ENCODE data around the gene STRA8.
A peak's percentile ranks its signal among the peaks of the same experiment; 100 is the strongest.

The STRA8 gene

GRCh38 chr7:135215180-135215579 is 18.5 kb upstream of the STRA8 start:
- intact Hi-C loops (cut with DNase I; ENCODE audit: low total_unique reads), result no loop called here

GRCh38 chr7:135215698-135216097 is 17.9 kb upstream of the STRA8 start:
- no peak for DNase-seq
- H3K27me3 ChIP-seq, result no peaks in the 10 kb centered on the region
- no peaks in the 10 kb centered on the region for H3K36me3 ChIP-seq
- intact Hi-C loops (cut with DNase I; ENCODE audit: low total_unique reads), result no loop called here
- peaks cover 0 to under 1% (median 0%) of the 10 kb centered on the region in 4 donors for H3K4me1 ChIP-seq
- no peak for TF ChIP-seq CTCF (IDR thresholded peaks at IDR 0.05)
- peak overlapping the region; percentile 5 to 54 for H3K27ac ChIP-seq
- no peak overlapping the region for H3K4me3 ChIP-seq
- no peaks in the 10 kb centered on the region for H3K9me3 ChIP-seq

More at GRCh38 chr7:135215180-135215579, 18.5 kb upstream of the STRA8 start:
- peaks cover 0 to 5% (median 2%) of the 10 kb centered on the region in 4 donors for H3K4me1 ChIP-seq
- DNase-seq, result no peak
- H3K9me3 ChIP-seq, result no peaks in the 10 kb centered on the region
- no peaks in the 10 kb centered on the region for H3K27me3 ChIP-seq
- H3K27ac ChIP-seq, result peak overlapping the region; percentile 5 to 54
- TF ChIP-seq CTCF (IDR thresholded peaks at IDR 0.05), result no peak
- no peak overlapping the region for H3K4me3 ChIP-seq
- no peaks in the 10 kb centered on the region for H3K36me3 ChIP-seq

GRCh38 chr7:135217645-135218509 is 15.8 kb upstream of the STRA8 start:
- Histone ChIP-seq H3K4me1 (no peaks in the 10 kb centered on the region), H3K36me3 (no peaks in the 10 kb centered on the region), H3K27me3 (no peaks in the 10 kb centered on the region), H3K27ac (no peak overlapping the region), H3K9me3 (no peaks in the 10 kb centered on the region), H3K4me3 (no peak overlapping the region)
- DNase-seq, result no peak
- intact Hi-C loops (cut with DNase I; ENCODE audit: low total_unique reads), result no loop called here
- no peak for TF ChIP-seq CTCF (IDR thresholded peaks at IDR 0.05)

- intact Hi-C loops (cut with DNase I; ENCODE audit: low total_unique reads), result no loop called here
- Histone ChIP-seq H3K4me3 (no peak overlapping the region), H3K36me3 (no peaks in the 10 kb centered on the region), H3K4me1 (no peaks in the 10 kb centered on the region), H3K27me3 (no peaks in the 10 kb centered on the region), H3K27ac (no peak overlapping the region), H3K9me3 (no peaks in the 10 kb centered on the region)
- DNase-seq, result no peak
- TF ChIP-seq CTCF (IDR thresholded peaks at IDR 0.05), result no peak
These were observed 9.6 kb upstream of the STRA8 start for GRCh38 chr7:135224027-135224426.

- DNase-seq, result no peak
- Histone ChIP-seq H3K9me3 (no peaks in the 10 kb centered on the region), H3K4me1 (no peaks in the 10 kb centered on the region), H3K4me3 (no peak overlapping the region), H3K36me3 (no peaks in the 10 kb centered on the region), H3K27me3 (no peaks in the 10 kb centered on the region), H3K27ac (no peak overlapping the region)
- intact Hi-C loops (cut with DNase I; ENCODE audit: low total_unique reads), result no loop called here
- no peak for TF ChIP-seq CTCF (IDR thresholded peaks at IDR 0.05)
These were observed 2.0 kb upstream of the STRA8 start for GRCh38 chr7:135231686-135232085.

Data from tibial artery (tissue), 4 donors.